ENCODE measurements around the gene RHO.

GRCh38 chr3:129557548-129557894, 29.1 kb downstream of the RHO start:
- TF ChIP-seq POLR2AphosphoS5 (IDR thresholded peaks at IDR 0.05; ENCODE audit: borderline replicate concordance, low read depth, low read length): no peak
- TF ChIP-seq EZH2 (IDR thresholded peaks at IDR 0.05): no peak
- TF ChIP-seq FOXP2 (optimal IDR thresholded peaks at IDR 0.05; ENCODE audit: control extremely low read depth, extremely low read length, insufficient read depth): no peak
